T-helper 2 cell treated with Interferon-gamma antibody and Interleukin-4, amounts not matched to agents 5 μg/mL and 100 μg/mL, for 36 hours (primary cell): ENCODE data around the gene KLK8.

Experiments
- DNase-seq: peaks from one replicate; pipeline ENCODE4 v3.0.0; 2021; ENCODE audit warnings: low spot score
- H3K27ac Mint-ChIP-seq: one replicate; pipeline ENCODE4 v1.8.0; 2021; ENCODE audit warnings: mild to moderate bottlenecking, mixed read lengths
- H3K27me3 Mint-ChIP-seq: one replicate; pipeline ENCODE4 v1.8.0; 2021; ENCODE audit warnings: low read depth, mixed read lengths
- H3K36me3 Mint-ChIP-seq: one replicate; pipeline ENCODE4 v1.8.0; 2021; ENCODE audit warnings: low read depth, mixed read lengths
- H3K4me1 Mint-ChIP-seq: one replicate; pipeline ENCODE4 v1.8.0; 2021; ENCODE audit warnings: low read depth, mixed read lengths
- H3K4me3 Mint-ChIP-seq: one replicate; pipeline ENCODE4 v1.8.0; 2022; ENCODE audit warnings: mild to moderate bottlenecking, moderate library complexity, mixed read lengths
- H3K9me3 Mint-ChIP-seq: one replicate; pipeline ENCODE4 v1.8.0; 2021; ENCODE audit warnings: mixed read lengths

The KLK8 gene

GRCh38 chr19:51010066-51010795 is 8.8 kb upstream of the KLK8 start:
- DNase-seq = no peak
- no peaks in the 10 kb centered on the region for H3K9me3 Mint-ChIP-seq
- peaks cover 11% of the 10 kb centered on the region for H3K27me3 Mint-ChIP-seq
- peaks cover 9% of the 10 kb centered on the region for H3K4me1 Mint-ChIP-seq
- H3K36me3 Mint-ChIP-seq = no peaks in the 10 kb centered on the region
- no peak overlapping the region for H3K27ac Mint-ChIP-seq
- H3K4me3 Mint-ChIP-seq = no peak overlapping the region

GRCh38 chr19:51009061-51009891 is 7.9 kb upstream of the KLK8 start:
- no peak for DNase-seq
- Mint-ChIP-seq H3K36me3 (no peaks in the 10 kb centered on the region), H3K4me1 (peaks cover 5% of the 10 kb centered on the region), H3K27me3 (peaks cover 3% of the 10 kb centered on the region), H3K4me3 (no peak overlapping the region), H3K27ac (no peak overlapping the region), H3K9me3 (no peaks in the 10 kb centered on the region)

- Mint-ChIP-seq H3K27me3 (peaks cover 2% of the 10 kb centered on the region), H3K36me3 (no peaks in the 10 kb centered on the region), H3K27ac (no peak overlapping the region)
Measured at GRCh38 chr19:51007488-51007887, 6.1 kb upstream of the KLK8 start.

GRCh38 chr19:51006406-51006805 is 5.0 kb upstream of the KLK8 start:
- no peak overlapping the region for H3K4me3 Mint-ChIP-seq
- no peak for DNase-seq
- H3K4me1 Mint-ChIP-seq = no peaks in the 10 kb centered on the region
- H3K27ac Mint-ChIP-seq = no peak overlapping the region
- H3K27me3 Mint-ChIP-seq = no peaks in the 10 kb centered on the region
- H3K9me3 Mint-ChIP-seq = no peaks in the 10 kb centered on the region
- H3K36me3 Mint-ChIP-seq = no peaks in the 10 kb centered on the region

More at GRCh38 chr19:51007488-51007887, 6.1 kb upstream of the KLK8 start:
- H3K4me1 Mint-ChIP-seq = no peaks in the 10 kb centered on the region
- no peak overlapping the region for H3K4me3 Mint-ChIP-seq
- no peak for DNase-seq
- no peaks in the 10 kb centered on the region for H3K9me3 Mint-ChIP-seq

GRCh38 chr19:51005248-51005647 is 3.8 kb upstream of the KLK8 start:
- Mint-ChIP-seq H3K9me3 (no peaks in the 10 kb centered on the region), H3K4me1 (no peaks in the 10 kb centered on the region), H3K4me3 (no peak overlapping the region), H3K27me3 (no peaks in the 10 kb centered on the region), H3K36me3 (no peaks in the 10 kb centered on the region), H3K27ac (no peak overlapping the region)
- no peak for DNase-seq

GRCh38 chr19:51003316-51003715 is 1.9 kb upstream of the KLK8 start:
- H3K27me3 Mint-ChIP-seq = no peaks in the 10 kb centered on the region
- no peaks in the 10 kb centered on the region for H3K4me1 Mint-ChIP-seq
- H3K36me3 Mint-ChIP-seq = no peaks in the 10 kb centered on the region
- H3K4me3 Mint-ChIP-seq = no peak overlapping the region
- no peaks in the 10 kb centered on the region for H3K9me3 Mint-ChIP-seq
- H3K27ac Mint-ChIP-seq = no peak overlapping the region
- DNase-seq = no peak

- Mint-ChIP-seq H3K4me1 (no peaks in the 10 kb centered on the region), H3K36me3 (no peaks in the 10 kb centered on the region), H3K27ac (no peak overlapping the region), H3K27me3 (no peaks in the 10 kb centered on the region), H3K4me3 (no peak overlapping the region), H3K9me3 (no peaks in the 10 kb centered on the region)
- no peak for DNase-seq
Measured at GRCh38 chr19:51002542-51003311, 1.3 kb upstream of the KLK8 start.

- no peaks in the 10 kb centered on the region for H3K4me1 Mint-ChIP-seq
- no peak overlapping the region for H3K4me3 Mint-ChIP-seq
- no peak for DNase-seq
- no peaks in the 10 kb centered on the region for H3K27me3 Mint-ChIP-seq
- H3K27ac Mint-ChIP-seq = no peak overlapping the region
- no peaks in the 10 kb centered on the region for H3K36me3 Mint-ChIP-seq
- H3K9me3 Mint-ChIP-seq = no peaks in the 10 kb centered on the region
Measured at GRCh38 chr19:51002089-51002532, 707 bp upstream of the KLK8 start.

GRCh38 chr19:51000981-51001380 is 423 bp downstream of the KLK8 start:
- Mint-ChIP-seq H3K27ac (no peak overlapping the region), H3K4me1 (no peaks in the 10 kb centered on the region), H3K27me3 (no peaks in the 10 kb centered on the region), H3K36me3 (no peaks in the 10 kb centered on the region), H3K9me3 (no peaks in the 10 kb centered on the region), H3K4me3 (no peak overlapping the region)
- DNase-seq = no peak

- Mint-ChIP-seq H3K27ac (no peak overlapping the region), H3K9me3 (no peaks in the 10 kb centered on the region), H3K36me3 (no peaks in the 10 kb centered on the region), H3K4me3 (no peak overlapping the region), H3K27me3 (no peaks in the 10 kb centered on the region), H3K4me1 (no peaks in the 10 kb centered on the region)
- DNase-seq = no peak
Measured at GRCh38 chr19:51000426-51000825, 978 bp downstream of the KLK8 start.

- no peak overlapping the region for H3K27ac Mint-ChIP-seq
- H3K4me3 Mint-ChIP-seq = no peak overlapping the region
- H3K4me1 Mint-ChIP-seq = no peaks in the 10 kb centered on the region
- H3K27me3 Mint-ChIP-seq = no peaks in the 10 kb centered on the region
- no peak for DNase-seq
- H3K9me3 Mint-ChIP-seq = no peaks in the 10 kb centered on the region
- no peaks in the 10 kb centered on the region for H3K36me3 Mint-ChIP-seq
Measured at GRCh38 chr19:50998686-50999085, 2.7 kb downstream of the KLK8 start.

- Mint-ChIP-seq H3K4me1 (no peaks in the 10 kb centered on the region), H3K9me3 (no peaks in the 10 kb centered on the region), H3K36me3 (no peaks in the 10 kb centered on the region), H3K4me3 (no peak overlapping the region), H3K27ac (no peak overlapping the region), H3K27me3 (no peaks in the 10 kb centered on the region)
- no peak for DNase-seq
Measured at GRCh38 chr19:50998061-50998460, 3.3 kb downstream of the KLK8 start.

GRCh38 chr19:50994129-50994528 is 7.3 kb downstream of the KLK8 start:
- no peaks in the 10 kb centered on the region for H3K36me3 Mint-ChIP-seq
- no peak for DNase-seq
- no peaks in the 10 kb centered on the region for H3K4me1 Mint-ChIP-seq
- H3K27me3 Mint-ChIP-seq = peaks cover 5% of the 10 kb centered on the region
- no peak overlapping the region for H3K27ac Mint-ChIP-seq
- no peaks in the 10 kb centered on the region for H3K9me3 Mint-ChIP-seq
- no peak overlapping the region for H3K4me3 Mint-ChIP-seq

GRCh38 chr19:50992666-50993035 is 8.8 kb downstream of the KLK8 start:
- no peak overlapping the region for H3K27ac Mint-ChIP-seq
- H3K9me3 Mint-ChIP-seq = no peaks in the 10 kb centered on the region
- H3K4me1 Mint-ChIP-seq = no peaks in the 10 kb centered on the region
- peaks cover 8% of the 10 kb centered on the region for H3K27me3 Mint-ChIP-seq
- no peak for DNase-seq
- no peak overlapping the region for H3K4me3 Mint-ChIP-seq
- no peaks in the 10 kb centered on the region for H3K36me3 Mint-ChIP-seq
